Measurements from ENCODE around the gene RGP1. TPM values are rescaled to one million over a fixed set of nuclear protein-coding genes. Genes with fewer than 3 reads are reported as not detected.

RGP1 gene
- polyA plus RNA-seq, 1 experiment, result 19.7 TPM

GRCh38 chr9:35778496-35778895 is 29.4 kb downstream of the RGP1 start:
- no peak for DNase-seq (ENCODE audit: low read depth)
- TF ChIP-seq CTCF (IDR thresholded peaks at IDR 0.05; ENCODE audit: insufficient read depth, low read depth, low read length), result no peak
- Histone ChIP-seq H3K4me3 (ENCODE audit: low read depth, low read length) (no peak overlapping the region), H3K27me3 (ENCODE audit: control insufficient read depth, insufficient read depth, low read length) (peaks cover 11% of the 10 kb centered on the region), H3K36me3 (ENCODE audit: control insufficient read depth, insufficient read depth, low read length) (no peaks in the 10 kb centered on the region)
- POLR2A ChIA-PET, result interaction anchor here (0.5 to 0.6 kb wide), 2 partner anchors 20 to 41 kb away, joined by 3 to 4 read pairs; no protein-coding TSS in a partner anchor
- CTCF ChIA-PET, result interaction anchor here (1.3 to 14.0 kb wide), 2 partner anchors 10 to 30 kb away, joined by 4 to 89 read pairs; no protein-coding TSS in a partner anchor

GRCh38 chr9:35781066-35781465 is 32.0 kb downstream of the RGP1 start:
- CTCF ChIA-PET, result interaction anchor here (1.3 to 14.0 kb wide), 2 partner anchors 8 to 9 kb away, joined by 5 to 89 read pairs; no protein-coding TSS in a partner anchor
- H3K4me3 ChIP-seq (ENCODE audit: low read depth, low read length), result no peak overlapping the region
- no peak for TF ChIP-seq CTCF (IDR thresholded peaks at IDR 0.05; ENCODE audit: insufficient read depth, low read depth, low read length)
- no peak for DNase-seq (ENCODE audit: low read depth)
- POLR2A ChIA-PET, result no interaction called here
- peaks cover 14% of the 10 kb centered on the region for H3K27me3 ChIP-seq (ENCODE audit: control insufficient read depth, insufficient read depth, low read length)
- no peaks in the 10 kb centered on the region for H3K36me3 ChIP-seq (ENCODE audit: control insufficient read depth, insufficient read depth, low read length)

DNA sequence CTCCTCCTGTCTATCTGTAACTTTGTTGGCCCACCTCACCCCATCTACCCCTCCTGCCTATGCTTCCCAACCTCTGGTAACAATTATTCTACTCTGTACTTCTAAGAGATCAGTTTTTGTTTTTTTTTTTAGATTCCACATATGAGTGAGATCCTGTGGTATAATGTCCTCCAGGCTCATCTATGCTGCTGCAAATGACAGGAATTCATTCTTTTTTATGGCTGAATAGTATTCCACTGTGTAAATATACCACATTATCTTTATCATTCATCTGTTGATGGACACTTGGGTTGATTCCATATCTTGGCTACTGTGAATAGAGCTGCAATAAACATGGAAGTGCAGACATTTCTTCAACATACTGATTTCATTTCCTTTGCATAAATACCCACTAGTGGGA is 34.3 kb downstream of the RGP1 start:
- ChIA-PET POLR2A (no interaction called here), CTCF (interaction anchor here (1.2 to 3.1 kb wide), 2 partner anchors 15 to 43 kb away, joined by 3 to 10 read pairs; no protein-coding TSS in a partner anchor)
- Histone ChIP-seq H3K4me3 (ENCODE audit: low read depth, low read length) (no peak overlapping the region), H3K27me3 (ENCODE audit: control insufficient read depth, insufficient read depth, low read length) (peaks cover 15% of the 10 kb centered on the region), H3K36me3 (ENCODE audit: control insufficient read depth, insufficient read depth, low read length) (no peaks in the 10 kb centered on the region)
- no peak for DNase-seq (ENCODE audit: low read depth)
- no peak for TF ChIP-seq CTCF (IDR thresholded peaks at IDR 0.05; ENCODE audit: insufficient read depth, low read depth, low read length)

DNA sequence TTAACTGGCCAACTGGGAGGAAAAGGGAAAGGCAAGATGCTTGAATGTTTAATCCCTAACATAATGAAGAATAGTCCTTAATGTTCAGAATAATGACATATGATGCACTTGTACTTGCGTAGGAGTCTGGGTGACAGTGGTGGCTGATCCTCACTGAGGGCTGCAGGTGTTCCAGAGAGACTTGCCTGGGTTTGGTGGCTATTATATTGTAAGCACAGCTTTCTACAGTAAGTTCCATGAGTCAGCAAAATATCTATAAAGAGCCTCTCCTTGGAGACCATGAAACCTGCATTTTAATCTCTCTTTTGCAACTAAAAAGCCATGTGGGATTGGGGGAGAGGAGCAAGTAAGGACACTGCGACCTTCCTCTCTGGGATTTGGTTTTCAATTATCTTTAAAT is 40.5 kb downstream of the RGP1 start:
- peaks cover 4% of the 10 kb centered on the region; the same call in 1 of the 2 replicates for H3K27me3 ChIP-seq (ENCODE audit: control insufficient read depth, insufficient read depth, low read length)
- TF ChIP-seq CTCF (IDR thresholded peaks at IDR 0.05; ENCODE audit: insufficient read depth, low read depth, low read length), result no peak
- CTCF ChIA-PET, result interaction anchor here (0.6 to 5.3 kb wide), 48 partner anchors 7 to 539 kb away, joined by 3 to 92 read pairs (median 4); partner anchors contain the start of genes CREB3, FAM221B, GBA2 and HINT2
- POLR2A ChIA-PET, result no interaction called here
- no peak overlapping the region for H3K4me3 ChIP-seq (ENCODE audit: low read depth, low read length)
- H3K36me3 ChIP-seq (ENCODE audit: control insufficient read depth, insufficient read depth, low read length), result no peaks in the 10 kb centered on the region; the same call in 1 of the 2 replicates
- DNase-seq (ENCODE audit: low read depth), result no peak

DNA sequence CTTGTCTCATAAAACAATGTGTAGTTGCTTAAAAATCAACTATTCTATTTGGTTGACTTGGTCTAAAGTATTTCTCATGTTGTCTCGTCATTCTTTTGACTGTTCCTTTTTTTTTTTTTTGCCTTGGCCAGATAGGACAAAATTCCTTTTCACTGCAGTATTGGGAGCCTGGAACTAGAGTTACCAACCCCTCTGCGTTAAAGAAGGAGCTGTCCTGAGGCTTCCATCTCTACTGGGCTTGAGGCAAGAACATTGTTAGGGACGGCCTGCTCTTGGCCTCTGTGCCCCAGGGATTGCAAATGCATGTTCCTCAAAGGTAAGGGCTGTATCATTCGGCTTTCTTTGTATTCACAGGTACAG is 40.9 kb downstream of the RGP1 start:
- no peak overlapping the region for H3K4me3 ChIP-seq (ENCODE audit: low read depth, low read length)
- no peaks in the 10 kb centered on the region; the same call in 1 of the 2 replicates for H3K36me3 ChIP-seq (ENCODE audit: control insufficient read depth, insufficient read depth, low read length)
- ChIA-PET POLR2A (no interaction called here), CTCF (interaction anchor here (0.6 to 5.3 kb wide), 54 partner anchors 8 to 538 kb away, joined by 3 to 92 read pairs (median 4); partner anchors contain the start of genes CCDC107, CREB3, FAM221B and GBA2)
- H3K27me3 ChIP-seq (ENCODE audit: control insufficient read depth, insufficient read depth, low read length), result peaks cover 4% of the 10 kb centered on the region; the same call in 1 of the 2 replicates
- no peak for DNase-seq (ENCODE audit: low read depth)
- TF ChIP-seq CTCF (IDR thresholded peaks at IDR 0.05; ENCODE audit: insufficient read depth, low read depth, low read length), result no peak
